HCT116 (cell line): ENCODE results near the gene TAOK3. TPM values are rescaled to one million over a fixed set of nuclear protein-coding genes. Genes with fewer than 3 reads are reported as not detected.

Experiments
- ATAC-seq: fragments of 200-7000 bp; cut with Tn5 transposase; 2 replicates; pipeline ENCODE4 v1.9.1; 2020; ENCODE audit warnings: mild to moderate bottlenecking, moderate library complexity
- BruUV-seq: library from RNA; stranded (reverse); fragments of 400-500 nt; replicated peaks from 2 replicates; lab custom pipeline; 2021; lab: Mats Ljungman, UMichigan
- CTCF ChIA-PET: fragments of 300-600 bp; sonication (Branson Sonifier 250); formaldehyde crosslinking; loops from one replicate; lab custom pipeline; 2021; ENCODE audit warnings: antibody characterized with exemption; lab: Charles Lee
- POLR2A ChIA-PET: fragments of 300-600, 350-600 bp; sonication (Branson Sonifier 250); formaldehyde crosslinking; loops from one replicate; lab custom pipeline; 2021; ENCODE audit warnings: antibody characterized with exemption; lab: Charles Lee
- RAD21 ChIA-PET, 2 experiments: fragments of 300-600 bp; sonication (Branson Sonifier 250); formaldehyde crosslinking; loops; one replicate each; lab custom pipeline; 2023; ENCODE audit warnings: low total read pairs in 2 of 2; ENCODE audit not compliant: uncharacterized antibody in 2 of 2, unreplicated experiment in 2 of 2, low non-redundant PET in 1 of 2; lab: Charles Lee
- DNase-seq: peaks from one replicate; pipeline ENCODE4 v3.0.0-alpha.2; 2010; ENCODE audit warnings: low read depth, low spot score
- H2AFZ ChIP-seq: fragments of 200-600 bp; shearing (Covaris generic), sonication (generic); 2 replicates; pipeline ENCODE4 v1.6.1; 2017; ENCODE audit warnings: low read depth, mixed run types, mixed read lengths, antibody characterized with exemption, low read length; ENCODE audit not compliant: poor library complexity, severe bottlenecking
- H3K27ac ChIP-seq: 2 replicates; pipeline ENCODE4 v1.5.1; 2012; ENCODE audit warnings: low read depth, low read length
- H3K27me3 ChIP-seq: fragments of 200-600 bp; sonication (generic); 2 replicates; pipeline ENCODE4 v1.6.1; 2016; ENCODE audit warnings: mixed run types, low read length, mixed read lengths; ENCODE audit not compliant: insufficient read depth
- H3K36me3 ChIP-seq, 2 experiments: fragments of 200-500 bp in 1 of 2; fragments of 200-600 bp in 1 of 2; sonication (Bioruptor generic) in 1 of 2; sonication (generic) in 1 of 2; 2 replicates each; pipeline versions ENCODE4 v1.5.1 to v1.6.1; 2014 to 2016; ENCODE audit warnings: low read length in 2 of 2, inconsistent platforms in 1 of 2, mixed read lengths in 1 of 2, mixed run types in 1 of 2; ENCODE audit not compliant: insufficient read depth in 2 of 2, control insufficient read depth in 1 of 2
- H3K4me1 ChIP-seq, 2 experiments: fragments of 200-600 bp in 1 of 2; sonication (generic) in 1 of 2; 2 replicates each; pipeline versions ENCODE4 v1.5.1 to v1.6.1; 2012 to 2017; ENCODE audit warnings: low read length in 2 of 2, inconsistent platforms in 1 of 2, mild to moderate bottlenecking in 1 of 2, mixed read lengths in 1 of 2, mixed run types in 1 of 2, moderate library complexity in 1 of 2; ENCODE audit not compliant: insufficient read depth in 2 of 2, control insufficient read depth in 1 of 2
- H3K4me2 ChIP-seq: fragments of 200-600 bp; sonication (generic); 2 replicates; pipeline ENCODE4 v1.6.1; 2017; ENCODE audit warnings: mixed run types, low read length, mixed read lengths
- H3K4me3 ChIP-seq, 2 experiments: fragments of 200-600 bp in 1 of 2; sonication (generic) in 1 of 2; replicated peaks in 1 of 2; 2 replicates each; pipeline ENCODE4 v1.5.1; 2011 to 2016; ENCODE audit warnings: low read length in 2 of 2, control low read depth in 1 of 2, low read depth in 1 of 2, mild to moderate bottlenecking in 1 of 2, mixed read lengths in 1 of 2, mixed run types in 1 of 2
- H3K79me2 ChIP-seq: fragments of 200-600 bp; sonication (generic); 2 replicates; pipeline ENCODE4 v1.6.1; 2017; ENCODE audit warnings: mild to moderate bottlenecking, mixed run types, low read length, moderate library complexity, mixed read lengths; ENCODE audit not compliant: insufficient read depth
- H3K9ac ChIP-seq: fragments of 200-600 bp; sonication (generic); 2 replicates; pipeline ENCODE4 v1.6.1; 2016; ENCODE audit warnings: low read length, mixed read lengths
- H3K9me2 ChIP-seq: fragments of 200-600 bp; sonication (generic), shearing (Covaris generic); 2 replicates; pipeline ENCODE4 v1.6.1; 2017; ENCODE audit warnings: mixed run types, mild to moderate bottlenecking, moderate library complexity; ENCODE audit not compliant: insufficient read depth
- H3K9me3 ChIP-seq, 2 experiments: fragments of 200-500 bp in 1 of 2; fragments of 200-600 bp in 1 of 2; sonication (Bioruptor generic) in 1 of 2; sonication (generic) in 1 of 2; 2 replicates each; pipeline ENCODE4 v1.6.1; 2014 to 2017; ENCODE audit warnings: low read length in 2 of 2, mixed read lengths in 2 of 2, inconsistent platforms in 1 of 2, low read depth in 1 of 2, mild to moderate bottlenecking in 1 of 2, mixed run types in 1 of 2, moderate library complexity in 1 of 2; ENCODE audit not compliant: control insufficient read depth in 1 of 2, insufficient read depth in 1 of 2
- H4K20me1 ChIP-seq: fragments of 200-600 bp; sonication (generic), shearing (Covaris generic); 2 replicates; pipeline ENCODE4 v1.6.1; 2017; ENCODE audit warnings: mixed run types, mild to moderate bottlenecking, moderate library complexity; ENCODE audit not compliant: insufficient read depth
- CBX3 ChIP-seq: IDR thresholded peaks from 2 replicates; pipeline ENCODE4 v1.6.1; 2012; ENCODE audit warnings: low read depth
- CEBPB ChIP-seq: IDR thresholded peaks from 2 replicates; pipeline ENCODE4 v1.6.1; 2012; ENCODE audit warnings: low read depth
- EGR1 ChIP-seq: IDR thresholded peaks from 2 replicates; pipeline ENCODE4 v1.6.1; 2012; ENCODE audit warnings: low read depth
- FOSL1 ChIP-seq: IDR thresholded peaks from 2 replicates; pipeline ENCODE4 v1.6.1; 2012; ENCODE audit warnings: low read depth
- JUND ChIP-seq: IDR thresholded peaks from 2 replicates; pipeline ENCODE4 v1.6.1; 2012
- POLR2A ChIP-seq: IDR thresholded peaks from 2 replicates; pipeline ENCODE4 v1.7.0; 2011; ENCODE audit warnings: borderline replicate concordance; ENCODE audit not compliant: insufficient read depth, insufficient read length; ENCODE audit errors: extremely low read depth
- POLR2AphosphoS5 ChIP-seq: IDR thresholded peaks from 2 replicates; pipeline ENCODE4 v1.6.1; 2011; ENCODE audit warnings: mild to moderate bottlenecking, low read depth, low read length, moderate library complexity
- RAD21 ChIP-seq: IDR thresholded peaks from 2 replicates; pipeline ENCODE4 v1.6.1; 2012; ENCODE audit warnings: low read depth, mild to moderate bottlenecking
- SP1 ChIP-seq: IDR thresholded peaks from 2 replicates; pipeline ENCODE4 v1.6.1; 2012; ENCODE audit warnings: low read depth
- SRF ChIP-seq: IDR thresholded peaks from 2 replicates; pipeline ENCODE4 v1.6.1; 2012; ENCODE audit warnings: low read depth
- TCF7L2 ChIP-seq: IDR thresholded peaks from 2 replicates; pipeline ENCODE4 v1.7.0; 2011; ENCODE audit warnings: borderline replicate concordance, inconsistent platforms; ENCODE audit not compliant: insufficient read depth, insufficient read length; ENCODE audit errors: extremely low read depth
- YY1 ChIP-seq: IDR thresholded peaks from 2 replicates; pipeline ENCODE4 v1.6.1; 2011; ENCODE audit warnings: low read length, low read depth, moderate library complexity, mild to moderate bottlenecking; ENCODE audit not compliant: insufficient replicate concordance; ENCODE audit errors: extremely low read depth
- ZFX ChIP-seq: fragments of 450-650 bp; IDR thresholded peaks from 2 replicates; pipeline ENCODE4 v1.6.1; 2017
- ZNF274 ChIP-seq: fragments of 200-500 bp; sonication (Bioruptor generic); IDR thresholded peaks from 2 replicates; pipeline ENCODE4 v1.6.1; 2014; ENCODE audit warnings: mild to moderate bottlenecking, low read depth, low read length, inconsistent platforms
- intact Hi-C: fragments of 100-400 bp; cut with micrococcal nuclease; formaldehyde crosslinking; loops from 2 replicates; pipeline ENCODE4 v1.10.0; 2022
- total RNA-seq: library from RNA; stranded (reverse); gene quantifications from one replicate; pipeline ENCODE4 v1.2.1, GENCODE V29; 2021; ENCODE audit not compliant: unreplicated experiment
- TF ChIP-seq, protein P1 (sequence below): IDR thresholded peaks from 2 replicates; pipeline ENCODE4 v1.6.1; 2012
- TF ChIP-seq, protein P2 (sequence below): IDR thresholded peaks from 2 replicates; pipeline ENCODE4 v1.6.1; 2012; ENCODE audit warnings: low read depth
- TF ChIP-seq, protein P3 (sequence below): IDR thresholded peaks from 2 replicates; pipeline ENCODE4 v1.6.1; 2011; ENCODE audit warnings: mild to moderate bottlenecking, low read length, moderate library complexity; ENCODE audit not compliant: insufficient replicate concordance; ENCODE audit errors: extremely low read depth

TAOK3 gene
- total RNA-seq, 1 experiment from 2014 or later: 10.5 TPM

DNA sequence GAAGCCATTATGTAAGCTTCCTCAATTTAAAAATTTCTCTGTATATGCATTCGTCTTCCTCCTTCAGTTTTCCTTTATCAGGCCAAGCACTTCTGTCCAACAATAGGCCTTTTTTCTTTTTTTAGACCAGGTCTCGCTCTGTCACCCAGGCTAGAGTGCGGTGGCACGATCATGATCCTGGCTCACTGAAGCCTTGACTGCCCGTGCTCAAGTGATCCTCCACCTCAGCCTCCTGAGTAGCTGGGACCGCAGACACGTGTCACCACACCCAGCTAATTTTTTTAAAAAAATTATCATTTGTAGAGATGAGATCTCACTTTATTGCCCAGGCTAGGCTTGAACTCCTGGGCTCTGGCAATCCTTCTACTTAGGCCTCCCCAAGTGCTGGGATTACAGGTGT lies 25.8 kb downstream of the TAOK3 start:
- ChIA-PET CTCF (interaction anchor here (1.0 to 1.2 kb wide), 2 partner anchors 10 to 29 kb away, joined by 3 to 4 read pairs; partner anchors contain the start of gene SUDS3), POLR2A (interaction anchor here (0.8 kb wide), 1 partner anchor 9 kb away, joined by 3 read pairs; no protein-coding TSS in a partner anchor), RAD21 (no interaction called here)
- Histone ChIP-seq H3K4me3 (no peak overlapping the region), H3K79me2 (no peaks in the 10 kb centered on the region), H3K9me3 (no peaks in the 10 kb centered on the region), H3K36me3 (no peaks in the 10 kb centered on the region), H3K9me2 (no peaks in the 10 kb centered on the region), H3K4me2 (no peak overlapping the region), H3K9ac (no peak overlapping the region), H3K27me3 (no peaks in the 10 kb centered on the region), H3K27ac (no peak overlapping the region), H4K20me1 (no peaks in the 10 kb centered on the region), H3K4me1 (no peaks in the 10 kb centered on the region), H2AFZ (no peak overlapping the region)
- no TSS peak for BruUV-seq
- TF ChIP-seq ZFX (no peak), RAD21 (no peak), FOSL1 (no peak), POLR2AphosphoS5 (no peak), POLR2A (no peak), YY1 (no peak), SRF (no peak), CBX3 (no peak), TCF7L2 (no peak), JUND (no peak), SP1 (no peak), ZNF274 (no peak), CEBPB (no peak), EGR1 (no peak)
- TF ChIP-seq, protein P1, sequence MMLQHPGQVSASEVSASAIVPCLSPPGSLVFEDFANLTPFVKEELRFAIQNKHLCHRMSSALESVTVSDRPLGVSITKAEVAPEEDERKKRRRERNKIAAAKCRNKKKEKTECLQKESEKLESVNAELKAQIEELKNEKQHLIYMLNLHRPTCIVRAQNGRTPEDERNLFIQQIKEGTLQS: no peak
- TF ChIP-seq, protein P2, sequence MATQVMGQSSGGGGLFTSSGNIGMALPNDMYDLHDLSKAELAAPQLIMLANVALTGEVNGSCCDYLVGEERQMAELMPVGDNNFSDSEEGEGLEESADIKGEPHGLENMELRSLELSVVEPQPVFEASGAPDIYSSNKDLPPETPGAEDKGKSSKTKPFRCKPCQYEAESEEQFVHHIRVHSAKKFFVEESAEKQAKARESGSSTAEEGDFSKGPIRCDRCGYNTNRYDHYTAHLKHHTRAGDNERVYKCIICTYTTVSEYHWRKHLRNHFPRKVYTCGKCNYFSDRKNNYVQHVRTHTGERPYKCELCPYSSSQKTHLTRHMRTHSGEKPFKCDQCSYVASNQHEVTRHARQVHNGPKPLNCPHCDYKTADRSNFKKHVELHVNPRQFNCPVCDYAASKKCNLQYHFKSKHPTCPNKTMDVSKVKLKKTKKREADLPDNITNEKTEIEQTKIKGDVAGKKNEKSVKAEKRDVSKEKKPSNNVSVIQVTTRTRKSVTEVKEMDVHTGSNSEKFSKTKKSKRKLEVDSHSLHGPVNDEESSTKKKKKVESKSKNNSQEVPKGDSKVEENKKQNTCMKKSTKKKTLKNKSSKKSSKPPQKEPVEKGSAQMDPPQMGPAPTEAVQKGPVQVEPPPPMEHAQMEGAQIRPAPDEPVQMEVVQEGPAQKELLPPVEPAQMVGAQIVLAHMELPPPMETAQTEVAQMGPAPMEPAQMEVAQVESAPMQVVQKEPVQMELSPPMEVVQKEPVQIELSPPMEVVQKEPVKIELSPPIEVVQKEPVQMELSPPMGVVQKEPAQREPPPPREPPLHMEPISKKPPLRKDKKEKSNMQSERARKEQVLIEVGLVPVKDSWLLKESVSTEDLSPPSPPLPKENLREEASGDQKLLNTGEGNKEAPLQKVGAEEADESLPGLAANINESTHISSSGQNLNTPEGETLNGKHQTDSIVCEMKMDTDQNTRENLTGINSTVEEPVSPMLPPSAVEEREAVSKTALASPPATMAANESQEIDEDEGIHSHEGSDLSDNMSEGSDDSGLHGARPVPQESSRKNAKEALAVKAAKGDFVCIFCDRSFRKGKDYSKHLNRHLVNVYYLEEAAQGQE: no peak
- TF ChIP-seq, protein P3, sequence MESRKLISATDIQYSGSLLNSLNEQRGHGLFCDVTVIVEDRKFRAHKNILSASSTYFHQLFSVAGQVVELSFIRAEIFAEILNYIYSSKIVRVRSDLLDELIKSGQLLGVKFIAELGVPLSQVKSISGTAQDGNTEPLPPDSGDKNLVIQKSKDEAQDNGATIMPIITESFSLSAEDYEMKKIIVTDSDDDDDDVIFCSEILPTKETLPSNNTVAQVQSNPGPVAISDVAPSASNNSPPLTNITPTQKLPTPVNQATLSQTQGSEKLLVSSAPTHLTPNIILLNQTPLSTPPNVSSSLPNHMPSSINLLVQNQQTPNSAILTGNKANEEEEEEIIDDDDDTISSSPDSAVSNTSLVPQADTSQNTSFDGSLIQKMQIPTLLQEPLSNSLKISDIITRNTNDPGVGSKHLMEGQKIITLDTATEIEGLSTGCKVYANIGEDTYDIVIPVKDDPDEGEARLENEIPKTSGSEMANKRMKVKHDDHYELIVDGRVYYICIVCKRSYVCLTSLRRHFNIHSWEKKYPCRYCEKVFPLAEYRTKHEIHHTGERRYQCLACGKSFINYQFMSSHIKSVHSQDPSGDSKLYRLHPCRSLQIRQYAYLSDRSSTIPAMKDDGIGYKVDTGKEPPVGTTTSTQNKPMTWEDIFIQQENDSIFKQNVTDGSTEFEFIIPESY: no peak
- intact Hi-C loops: no loop called here
- ATAC-seq (no peak), DNase-seq (no peak)
